ENCODE results near the gene GLG1. TPM values are rescaled to one million over a fixed set of nuclear protein-coding genes. Genes with fewer than 3 reads are reported as not detected.

The GLG1 gene
- total RNA-seq, 1 experiment from 2014 or later = 237 TPM

DNA sequence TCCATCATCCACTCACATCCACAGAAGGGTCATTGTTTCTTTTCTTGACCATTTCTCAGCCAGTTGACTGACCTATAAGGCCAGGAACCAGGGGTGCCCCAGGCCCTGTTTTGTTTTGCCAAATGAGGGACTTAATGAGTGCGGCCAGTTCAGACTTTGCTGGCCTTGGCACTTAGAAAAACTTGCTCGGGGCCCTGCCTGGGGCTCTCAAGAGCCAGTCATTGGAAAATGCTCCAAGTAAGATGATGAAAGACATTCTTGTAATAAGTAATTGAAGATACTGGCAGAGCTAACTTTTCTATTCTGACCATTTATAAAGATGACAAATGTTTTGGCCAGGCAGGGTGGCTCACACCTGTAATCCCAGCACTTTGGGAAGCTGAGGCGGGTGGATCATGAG lies 156.7 kb downstream of the GLG1 start:
- ChIA-PET CTCF (no interaction called here), POLR2A (no interaction called here), RAD21 (ENCODE audit: low non-redundant PET in 1 of 2, low total read pairs in 2 of 2, uncharacterized antibody in 2 of 2, unreplicated experiment in 2 of 2) (no interaction called here)
- TF ChIP-seq ZFX (IDR thresholded peaks at IDR 0.05) = no peak
- TF ChIP-seq JUND (IDR thresholded peaks at IDR 0.05) = no peak
- no peak for TF ChIP-seq EZH2phosphoT487 (IDR thresholded peaks at IDR 0.05; ENCODE audit: borderline replicate concordance)
- no peak for TF ChIP-seq RAD21 (IDR thresholded peaks at IDR 0.05; ENCODE audit: low read depth)
- TF ChIP-seq YY1 (IDR thresholded peaks at IDR 0.05; ENCODE audit: extremely low read depth, insufficient replicate concordance, low read depth, low read length) = no peak
- no peak for TF ChIP-seq POLR2A (IDR thresholded peaks at IDR 0.05; ENCODE audit: borderline replicate concordance, extremely low read depth, insufficient read depth, insufficient read length)
- TF ChIP-seq, protein P1, sequence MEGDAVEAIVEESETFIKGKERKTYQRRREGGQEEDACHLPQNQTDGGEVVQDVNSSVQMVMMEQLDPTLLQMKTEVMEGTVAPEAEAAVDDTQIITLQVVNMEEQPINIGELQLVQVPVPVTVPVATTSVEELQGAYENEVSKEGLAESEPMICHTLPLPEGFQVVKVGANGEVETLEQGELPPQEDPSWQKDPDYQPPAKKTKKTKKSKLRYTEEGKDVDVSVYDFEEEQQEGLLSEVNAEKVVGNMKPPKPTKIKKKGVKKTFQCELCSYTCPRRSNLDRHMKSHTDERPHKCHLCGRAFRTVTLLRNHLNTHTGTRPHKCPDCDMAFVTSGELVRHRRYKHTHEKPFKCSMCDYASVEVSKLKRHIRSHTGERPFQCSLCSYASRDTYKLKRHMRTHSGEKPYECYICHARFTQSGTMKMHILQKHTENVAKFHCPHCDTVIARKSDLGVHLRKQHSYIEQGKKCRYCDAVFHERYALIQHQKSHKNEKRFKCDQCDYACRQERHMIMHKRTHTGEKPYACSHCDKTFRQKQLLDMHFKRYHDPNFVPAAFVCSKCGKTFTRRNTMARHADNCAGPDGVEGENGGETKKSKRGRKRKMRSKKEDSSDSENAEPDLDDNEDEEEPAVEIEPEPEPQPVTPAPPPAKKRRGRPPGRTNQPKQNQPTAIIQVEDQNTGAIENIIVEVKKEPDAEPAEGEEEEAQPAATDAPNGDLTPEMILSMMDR (IDR thresholded peaks at IDR 0.05 in 2 of 3, conservative IDR thresholded peaks at IDR 0.05 in 1 of 3; ENCODE audit: borderline replicate concordance in 1 of 3, insufficient read depth in 1 of 3, low read depth in 2 of 3, low read length in 2 of 3) = no peak
- TF ChIP-seq, protein P2, sequence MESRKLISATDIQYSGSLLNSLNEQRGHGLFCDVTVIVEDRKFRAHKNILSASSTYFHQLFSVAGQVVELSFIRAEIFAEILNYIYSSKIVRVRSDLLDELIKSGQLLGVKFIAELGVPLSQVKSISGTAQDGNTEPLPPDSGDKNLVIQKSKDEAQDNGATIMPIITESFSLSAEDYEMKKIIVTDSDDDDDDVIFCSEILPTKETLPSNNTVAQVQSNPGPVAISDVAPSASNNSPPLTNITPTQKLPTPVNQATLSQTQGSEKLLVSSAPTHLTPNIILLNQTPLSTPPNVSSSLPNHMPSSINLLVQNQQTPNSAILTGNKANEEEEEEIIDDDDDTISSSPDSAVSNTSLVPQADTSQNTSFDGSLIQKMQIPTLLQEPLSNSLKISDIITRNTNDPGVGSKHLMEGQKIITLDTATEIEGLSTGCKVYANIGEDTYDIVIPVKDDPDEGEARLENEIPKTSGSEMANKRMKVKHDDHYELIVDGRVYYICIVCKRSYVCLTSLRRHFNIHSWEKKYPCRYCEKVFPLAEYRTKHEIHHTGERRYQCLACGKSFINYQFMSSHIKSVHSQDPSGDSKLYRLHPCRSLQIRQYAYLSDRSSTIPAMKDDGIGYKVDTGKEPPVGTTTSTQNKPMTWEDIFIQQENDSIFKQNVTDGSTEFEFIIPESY (IDR thresholded peaks at IDR 0.05; ENCODE audit: extremely low read depth, insufficient replicate concordance, low read length) = no peak
- TF ChIP-seq EGR1 (IDR thresholded peaks at IDR 0.05; ENCODE audit: low read depth) = no peak
- TF ChIP-seq POLR2AphosphoS5 (IDR thresholded peaks at IDR 0.05; ENCODE audit: low read depth, low read length) = no peak
- no peak for TF ChIP-seq CBX3 (IDR thresholded peaks at IDR 0.05; ENCODE audit: low read depth)
- no peak for TF ChIP-seq SRF (IDR thresholded peaks at IDR 0.05; ENCODE audit: low read depth)
- TF ChIP-seq ZNF274 (IDR thresholded peaks at IDR 0.05; ENCODE audit: low read depth, low read length) = no peak
- no peak for TF ChIP-seq CEBPB (IDR thresholded peaks at IDR 0.05; ENCODE audit: low read depth)
- TF ChIP-seq SP1 (IDR thresholded peaks at IDR 0.05; ENCODE audit: low read depth) = no peak
- TF ChIP-seq SIN3A (IDR thresholded peaks at IDR 0.05; ENCODE audit: low read depth) = no peak
- TF ChIP-seq TCF7L2 (IDR thresholded peaks at IDR 0.05; ENCODE audit: borderline replicate concordance, extremely low read depth, insufficient read depth, insufficient read length) = no peak
- TF ChIP-seq, protein P3, sequence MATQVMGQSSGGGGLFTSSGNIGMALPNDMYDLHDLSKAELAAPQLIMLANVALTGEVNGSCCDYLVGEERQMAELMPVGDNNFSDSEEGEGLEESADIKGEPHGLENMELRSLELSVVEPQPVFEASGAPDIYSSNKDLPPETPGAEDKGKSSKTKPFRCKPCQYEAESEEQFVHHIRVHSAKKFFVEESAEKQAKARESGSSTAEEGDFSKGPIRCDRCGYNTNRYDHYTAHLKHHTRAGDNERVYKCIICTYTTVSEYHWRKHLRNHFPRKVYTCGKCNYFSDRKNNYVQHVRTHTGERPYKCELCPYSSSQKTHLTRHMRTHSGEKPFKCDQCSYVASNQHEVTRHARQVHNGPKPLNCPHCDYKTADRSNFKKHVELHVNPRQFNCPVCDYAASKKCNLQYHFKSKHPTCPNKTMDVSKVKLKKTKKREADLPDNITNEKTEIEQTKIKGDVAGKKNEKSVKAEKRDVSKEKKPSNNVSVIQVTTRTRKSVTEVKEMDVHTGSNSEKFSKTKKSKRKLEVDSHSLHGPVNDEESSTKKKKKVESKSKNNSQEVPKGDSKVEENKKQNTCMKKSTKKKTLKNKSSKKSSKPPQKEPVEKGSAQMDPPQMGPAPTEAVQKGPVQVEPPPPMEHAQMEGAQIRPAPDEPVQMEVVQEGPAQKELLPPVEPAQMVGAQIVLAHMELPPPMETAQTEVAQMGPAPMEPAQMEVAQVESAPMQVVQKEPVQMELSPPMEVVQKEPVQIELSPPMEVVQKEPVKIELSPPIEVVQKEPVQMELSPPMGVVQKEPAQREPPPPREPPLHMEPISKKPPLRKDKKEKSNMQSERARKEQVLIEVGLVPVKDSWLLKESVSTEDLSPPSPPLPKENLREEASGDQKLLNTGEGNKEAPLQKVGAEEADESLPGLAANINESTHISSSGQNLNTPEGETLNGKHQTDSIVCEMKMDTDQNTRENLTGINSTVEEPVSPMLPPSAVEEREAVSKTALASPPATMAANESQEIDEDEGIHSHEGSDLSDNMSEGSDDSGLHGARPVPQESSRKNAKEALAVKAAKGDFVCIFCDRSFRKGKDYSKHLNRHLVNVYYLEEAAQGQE (IDR thresholded peaks at IDR 0.05; ENCODE audit: low read depth) = no peak
- no peak for TF ChIP-seq FOSL1 (IDR thresholded peaks at IDR 0.05; ENCODE audit: low read depth)
- Histone ChIP-seq H3K4me1 (ENCODE audit: control insufficient read depth in 1 of 2, insufficient read depth in 2 of 2, low read length in 2 of 2) (peaks cover 35 to 51% of the 10 kb centered on the region in 2 experiments), H3K4me2 (ENCODE audit: low read length) (peak overlapping the region; percentile 63), H3K9me3 (ENCODE audit: control insufficient read depth in 1 of 2, insufficient read depth in 1 of 2, low read depth in 1 of 2, low read length in 2 of 2) (no peaks in the 10 kb centered on the region), H4K20me1 (ENCODE audit: insufficient read depth) (no peaks in the 10 kb centered on the region), H2AFZ (ENCODE audit: low read depth, low read length, poor library complexity, severe bottlenecking) (no peak overlapping the region), H3K9ac (ENCODE audit: low read length) (peak overlapping the region; percentile 37; the same call in 1 of the 2 replicates), H3K9me2 (ENCODE audit: insufficient read depth) (no peaks in the 10 kb centered on the region), H3K27ac (ENCODE audit: low read depth, low read length) (peak overlapping the region; percentile 74), H3K4me3 (replicated peaks in 1 of 2; ENCODE audit: low read depth in 1 of 2, low read length in 2 of 2) (no peak overlapping the region; a peak in 1 of 4 replicates), H3K79me2 (ENCODE audit: insufficient read depth, low read length) (0 out of 2 replicates have a peak, but pooled peaks cover 5% of the 10 kb centered on the region), H3K36me3 (ENCODE audit: control insufficient read depth in 1 of 2, insufficient read depth in 2 of 2, low read length in 2 of 2) (peaks cover 13 to 20% of the 10 kb centered on the region in 2 experiments; a peak in 3 of 4 replicates), H3K27me3 (ENCODE audit: insufficient read depth, low read length) (no peaks in the 10 kb centered on the region)
- BruUV-seq (replicated peaks) = no TSS peak
- ATAC-seq = no peak
- no peak for DNase-seq (ENCODE audit: low read depth, low spot score)
- intact Hi-C loops (cut with micrococcal nuclease) = no loop called here
